ENCODE results near the gene RIBC2. TPM values are rescaled to one million over a fixed set of nuclear protein-coding genes. Genes with fewer than 3 reads are reported as not detected.

Gene RIBC2
- total and polyA plus RNA-seq, 2 of the 13 experiments (the other 11 are each of a cell fraction or from before 2014, with no cell fraction given): 0.55 TPM; not detected in 1

DNA sequence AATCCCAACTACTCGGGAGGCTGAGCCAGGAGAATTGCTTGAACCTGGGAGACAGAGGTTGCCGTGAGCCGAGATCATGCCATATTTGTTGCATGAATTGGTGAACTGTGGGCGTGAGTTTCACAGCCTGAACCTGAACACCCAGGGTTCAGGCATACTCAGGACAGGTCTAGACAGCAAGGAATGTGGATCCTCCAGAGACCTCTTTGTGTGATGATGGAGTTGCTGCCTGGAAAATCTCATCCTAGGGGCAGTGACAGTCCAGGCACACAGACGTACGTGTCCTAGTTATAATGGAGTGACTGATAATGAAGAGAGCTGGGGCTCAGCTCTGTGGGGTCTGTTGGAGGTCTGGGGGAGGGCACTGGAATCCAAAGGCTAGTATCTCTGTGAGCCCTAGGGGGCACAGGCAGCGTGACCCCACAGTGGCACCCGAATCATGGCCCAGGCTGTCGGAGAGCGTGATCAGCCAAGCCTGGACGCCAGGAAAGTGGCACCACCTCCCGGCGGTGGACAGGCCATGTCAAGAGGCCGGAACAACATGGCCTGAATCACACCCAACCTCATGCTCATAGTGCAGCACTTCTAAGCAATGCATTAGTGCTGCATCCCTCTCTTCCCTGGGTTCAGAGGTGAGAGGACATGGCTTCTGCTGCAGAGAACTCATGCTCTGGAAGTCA, 31.7 kb downstream of the RIBC2 start (continued):
- TF ChIP-seq, protein P1, sequence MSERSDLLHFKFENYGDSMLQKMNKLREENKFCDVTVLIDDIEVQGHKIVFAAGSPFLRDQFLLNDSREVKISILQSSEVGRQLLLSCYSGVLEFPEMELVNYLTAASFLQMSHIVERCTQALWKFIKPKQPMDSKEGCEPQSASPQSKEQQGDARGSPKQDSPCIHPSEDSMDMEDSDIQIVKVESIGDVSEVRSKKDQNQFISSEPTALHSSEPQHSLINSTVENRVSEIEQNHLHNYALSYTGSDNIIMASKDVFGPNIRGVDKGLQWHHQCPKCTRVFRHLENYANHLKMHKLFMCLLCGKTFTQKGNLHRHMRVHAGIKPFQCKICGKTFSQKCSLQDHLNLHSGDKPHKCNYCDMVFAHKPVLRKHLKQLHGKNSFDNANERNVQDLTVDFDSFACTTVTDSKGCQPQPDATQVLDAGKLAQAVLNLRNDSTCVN (CRISPR knock-in tag; IDR thresholded peaks at IDR 0.05; ENCODE audit: borderline replicate concordance): no peak
- TF ChIP-seq ZFP62 (CRISPR knock-in tag; IDR thresholded peaks at IDR 0.05) (no peak), ZNF468 (CRISPR knock-in tag; IDR thresholded peaks at IDR 0.05) (no peak), PRPF4 (IDR thresholded peaks at IDR 0.05; ENCODE audit: low read depth, low read length, poor library complexity, severe bottlenecking) (no peak)

DNA sequence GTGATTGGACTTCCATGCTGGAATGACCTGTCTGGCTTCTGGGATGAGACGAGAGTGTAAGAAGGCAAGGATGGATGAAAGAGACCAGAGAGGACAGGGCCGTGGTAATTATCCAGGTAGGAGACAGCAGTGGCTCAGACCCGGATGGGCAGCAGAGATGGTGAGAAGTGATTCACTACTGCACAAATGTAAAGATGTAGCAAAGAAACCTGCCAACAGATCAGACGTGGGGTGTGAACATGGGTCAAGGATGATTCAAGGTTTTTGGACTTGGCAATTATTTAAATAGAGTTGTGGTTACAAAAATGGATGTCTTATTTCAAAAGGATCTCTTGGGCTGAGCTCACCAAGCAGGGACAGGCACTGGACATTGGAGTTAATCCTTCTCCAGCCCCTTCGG, 32.7 kb downstream of the RIBC2 start:
- ATAC-seq (no peak), FAIRE-seq (no peak), DNase-seq (ENCODE audit: low spot score) (no peak)
- Histone ChIP-seq H3K79me2 (ENCODE audit: insufficient read depth, low read length) (no peaks in the 10 kb centered on the region), H3K4me3 (replicated peaks in 1 of 3; ENCODE audit: insufficient read depth in 1 of 3, low read depth in 2 of 3, low read length in 3 of 3) (no peak overlapping the region), H3K4me1 (ENCODE audit: insufficient read depth, low read length) (peaks cover 36% of the 10 kb centered on the region), H2AFZ (ENCODE audit: low read length) (no peak overlapping the region), H3K9me3 (ENCODE audit: low read length) (no peaks in the 10 kb centered on the region), H3K27ac (ENCODE audit: extremely low read length, insufficient read depth, low read length) (no peak overlapping the region), H3K9ac (ENCODE audit: insufficient read depth, low read depth, low read length) (no peak overlapping the region), H3K4me2 (ENCODE audit: low read depth, low read length) (no peak overlapping the region), H3K27me3 (ENCODE audit: control insufficient read depth in 1 of 2, insufficient read depth in 2 of 2, low read length in 2 of 2) (no peaks in the 10 kb centered on the region), H3K36me3 (replicated peaks in 1 of 2; ENCODE audit: control insufficient read depth in 1 of 2, insufficient read depth in 2 of 2, low read length in 2 of 2) (no peaks in the 10 kb centered on the region), H4K20me1 (ENCODE audit: insufficient read depth, low read length) (no peaks in the 10 kb centered on the region)
- intact Hi-C loops (cut with micrococcal nuclease; ENCODE audit: unreplicated experiment) (no loop called here), in situ Hi-C loops (cut with HindIII; ENCODE audit: extremely low pct_ligation_motif_present, low pct_unique_long_range_greater_than_20kb) (no loop called here)
- no TSS peak for BruUV-seq (replicated peaks)
- 42% methylated on average over 5 of the region's 5 CpGs for WGBS (ENCODE audit: low lambda C conversion rate)
- POLR2A ChIA-PET: no interaction called here
- TF ChIP-seq IRX3 (CRISPR knock-in tag; IDR thresholded peaks at IDR 0.05; ENCODE audit: borderline replicate concordance, low read depth) (no peak), HOXA5 (CRISPR knock-in tag; IDR thresholded peaks at IDR 0.05) (no peak), ASH2L (IDR thresholded peaks at IDR 0.05; ENCODE audit: insufficient read length, low read depth, low read length) (no peak), ZNF235 (CRISPR knock-in tag; IDR thresholded peaks at IDR 0.05; ENCODE audit: borderline replicate concordance) (no peak), PHF21A (CRISPR knock-in tag; IDR thresholded peaks at IDR 0.05) (no peak), ZNF121 (CRISPR knock-in tag; IDR thresholded peaks at IDR 0.05) (no peak), SIX1 (CRISPR knock-in tag; IDR thresholded peaks at IDR 0.05; ENCODE audit: borderline replicate concordance) (no peak), ZNF143 (CRISPR knock-in tag; IDR thresholded peaks at IDR 0.05) (no peak)
- TF ChIP-seq, protein P2, sequence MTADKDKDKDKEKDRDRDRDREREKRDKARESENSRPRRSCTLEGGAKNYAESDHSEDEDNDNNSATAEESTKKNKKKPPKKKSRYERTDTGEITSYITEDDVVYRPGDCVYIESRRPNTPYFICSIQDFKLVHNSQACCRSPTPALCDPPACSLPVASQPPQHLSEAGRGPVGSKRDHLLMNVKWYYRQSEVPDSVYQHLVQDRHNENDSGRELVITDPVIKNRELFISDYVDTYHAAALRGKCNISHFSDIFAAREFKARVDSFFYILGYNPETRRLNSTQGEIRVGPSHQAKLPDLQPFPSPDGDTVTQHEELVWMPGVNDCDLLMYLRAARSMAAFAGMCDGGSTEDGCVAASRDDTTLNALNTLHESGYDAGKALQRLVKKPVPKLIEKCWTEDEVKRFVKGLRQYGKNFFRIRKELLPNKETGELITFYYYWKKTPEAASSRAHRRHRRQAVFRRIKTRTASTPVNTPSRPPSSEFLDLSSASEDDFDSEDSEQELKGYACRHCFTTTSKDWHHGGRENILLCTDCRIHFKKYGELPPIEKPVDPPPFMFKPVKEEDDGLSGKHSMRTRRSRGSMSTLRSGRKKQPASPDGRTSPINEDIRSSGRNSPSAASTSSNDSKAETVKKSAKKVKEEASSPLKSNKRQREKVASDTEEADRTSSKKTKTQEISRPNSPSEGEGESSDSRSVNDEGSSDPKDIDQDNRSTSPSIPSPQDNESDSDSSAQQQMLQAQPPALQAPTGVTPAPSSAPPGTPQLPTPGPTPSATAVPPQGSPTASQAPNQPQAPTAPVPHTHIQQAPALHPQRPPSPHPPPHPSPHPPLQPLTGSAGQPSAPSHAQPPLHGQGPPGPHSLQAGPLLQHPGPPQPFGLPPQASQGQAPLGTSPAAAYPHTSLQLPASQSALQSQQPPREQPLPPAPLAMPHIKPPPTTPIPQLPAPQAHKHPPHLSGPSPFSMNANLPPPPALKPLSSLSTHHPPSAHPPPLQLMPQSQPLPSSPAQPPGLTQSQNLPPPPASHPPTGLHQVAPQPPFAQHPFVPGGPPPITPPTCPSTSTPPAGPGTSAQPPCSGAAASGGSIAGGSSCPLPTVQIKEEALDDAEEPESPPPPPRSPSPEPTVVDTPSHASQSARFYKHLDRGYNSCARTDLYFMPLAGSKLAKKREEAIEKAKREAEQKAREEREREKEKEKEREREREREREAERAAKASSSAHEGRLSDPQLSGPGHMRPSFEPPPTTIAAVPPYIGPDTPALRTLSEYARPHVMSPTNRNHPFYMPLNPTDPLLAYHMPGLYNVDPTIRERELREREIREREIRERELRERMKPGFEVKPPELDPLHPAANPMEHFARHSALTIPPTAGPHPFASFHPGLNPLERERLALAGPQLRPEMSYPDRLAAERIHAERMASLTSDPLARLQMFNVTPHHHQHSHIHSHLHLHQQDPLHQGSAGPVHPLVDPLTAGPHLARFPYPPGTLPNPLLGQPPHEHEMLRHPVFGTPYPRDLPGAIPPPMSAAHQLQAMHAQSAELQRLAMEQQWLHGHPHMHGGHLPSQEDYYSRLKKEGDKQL (CRISPR knock-in tag; IDR thresholded peaks at IDR 0.05; ENCODE audit: low read depth): no peak
- CTCF ChIA-PET (ENCODE audit: low intra/inter-chr PET ratio, low total read pairs): no interaction called here

Measured in HepG2 (cell line).